DLD1 (cell line): ENCODE measurements around the gene CACNA1I.

Source experiments
- in situ Hi-C: cut with HindIII; loops from 2 replicates; pipeline ENCODE4 v1.10.0; 2017; ENCODE audit warnings: low sequenced_read_pairs

CACNA1I gene

GRCh38 chr22:39535357-39535725 lies 35.2 kb upstream of the CACNA1I start:
- in situ Hi-C loops, result no loop called here

- in situ Hi-C loops, result no loop called here
Observed at GRCh38 chr22:39535831-39536449, 34.6 kb upstream of the CACNA1I start.

- in situ Hi-C loops, result no loop called here
Observed at GRCh38 chr22:39536711-39537110, 33.8 kb upstream of the CACNA1I start.

GRCh38 chr22:39537975-39538374 lies 32.6 kb upstream of the CACNA1I start:
- in situ Hi-C loops, result no loop called here

- in situ Hi-C loops, result no loop called here
Observed at GRCh38 chr22:39543095-39543494, 27.5 kb upstream of the CACNA1I start.

GRCh38 chr22:39545386-39546365 lies 24.9 kb upstream of the CACNA1I start:
- in situ Hi-C loops, result no loop called here

GRCh38 chr22:39546889-39547586 lies 23.5 kb upstream of the CACNA1I start:
- in situ Hi-C loops, result no loop called here

- in situ Hi-C loops, result no loop called here
Observed at GRCh38 chr22:39547587-39547947, 23.0 kb upstream of the CACNA1I start.

- in situ Hi-C loops, result loop anchor here (25.0 kb wide), 2 partner anchors 209 to 459 kb away; no protein-coding TSS in a partner anchor
Observed at GRCh38 chr22:39553429-39553828, 17.1 kb upstream of the CACNA1I start.

- in situ Hi-C loops, result loop anchor here (25.0 kb wide), 2 partner anchors 208 to 458 kb away; no protein-coding TSS in a partner anchor
Observed at GRCh38 chr22:39554151-39554550, 16.4 kb upstream of the CACNA1I start.

- in situ Hi-C loops, result loop anchor here (25.0 kb wide), 2 partner anchors 205 to 455 kb away; no protein-coding TSS in a partner anchor
Observed at GRCh38 chr22:39556970-39557841, 13.3 kb upstream of the CACNA1I start.

GRCh38 chr22:39558254-39558727 lies 12.3 kb upstream of the CACNA1I start:
- in situ Hi-C loops, result loop anchor here (25.0 kb wide), 2 partner anchors 204 to 454 kb away; no protein-coding TSS in a partner anchor

GRCh38 chr22:39558950-39559349 lies 11.6 kb upstream of the CACNA1I start:
- in situ Hi-C loops, result loop anchor here (25.0 kb wide), 2 partner anchors 203 to 453 kb away; no protein-coding TSS in a partner anchor

GRCh38 chr22:39559456-39560105 lies 11.0 kb upstream of the CACNA1I start:
- in situ Hi-C loops, result loop anchor here (25.0 kb wide), 2 partner anchors 203 to 453 kb away; no protein-coding TSS in a partner anchor

- in situ Hi-C loops, result loop anchor here (25.0 kb wide), 2 partner anchors 202 to 452 kb away; no protein-coding TSS in a partner anchor
Observed at GRCh38 chr22:39560127-39560526, 10.4 kb upstream of the CACNA1I start.

- in situ Hi-C loops, result loop anchor here (25.0 kb wide), 2 partner anchors 199 to 449 kb away; no protein-coding TSS in a partner anchor
Observed at GRCh38 chr22:39562839-39563489, 7.6 kb upstream of the CACNA1I start.

GRCh38 chr22:39563571-39564428 lies 6.8 kb upstream of the CACNA1I start:
- in situ Hi-C loops, result loop anchor here (25.0 kb wide), 2 partner anchors 199 to 449 kb away; no protein-coding TSS in a partner anchor
